BE2C (cell line): ENCODE measurements around the gene ABHD14A.

Experiments
- DNase-seq: peaks from one replicate; pipeline ENCODE4 v3.0.0-alpha.2; 2020
- H3K27me3 ChIP-seq: fragments of 250-450 bp; sonication (Bioruptor Pico); 2 replicates; pipeline ENCODE4 v1.5.1; 2020; ENCODE audit warnings: mild to moderate bottlenecking
- H3K36me3 ChIP-seq: fragments of 250-450 bp; sonication (Bioruptor Pico); 2 replicates; pipeline ENCODE4 v1.5.1; 2020; ENCODE audit warnings: mild to moderate bottlenecking
- H3K4me1 ChIP-seq: fragments of 250-450 bp; sonication (Bioruptor Pico); 2 replicates; pipeline ENCODE4 v1.5.1; 2020
- H3K4me3 ChIP-seq: 2 replicates; pipeline ENCODE4 v1.5.1; 2011; ENCODE audit warnings: low read depth, low read length
- H3K9me3 ChIP-seq: fragments of 250-450 bp; sonication (Bioruptor Pico); 2 replicates; pipeline ENCODE4 v1.5.1; 2020
- TF ChIP-seq, protein P1 (sequence below): IDR thresholded peaks from 2 replicates; pipeline ENCODE4 v1.5.1; 2012; ENCODE audit warnings: mild to moderate bottlenecking, low read depth, low read length

ABHD14A gene

DNA sequence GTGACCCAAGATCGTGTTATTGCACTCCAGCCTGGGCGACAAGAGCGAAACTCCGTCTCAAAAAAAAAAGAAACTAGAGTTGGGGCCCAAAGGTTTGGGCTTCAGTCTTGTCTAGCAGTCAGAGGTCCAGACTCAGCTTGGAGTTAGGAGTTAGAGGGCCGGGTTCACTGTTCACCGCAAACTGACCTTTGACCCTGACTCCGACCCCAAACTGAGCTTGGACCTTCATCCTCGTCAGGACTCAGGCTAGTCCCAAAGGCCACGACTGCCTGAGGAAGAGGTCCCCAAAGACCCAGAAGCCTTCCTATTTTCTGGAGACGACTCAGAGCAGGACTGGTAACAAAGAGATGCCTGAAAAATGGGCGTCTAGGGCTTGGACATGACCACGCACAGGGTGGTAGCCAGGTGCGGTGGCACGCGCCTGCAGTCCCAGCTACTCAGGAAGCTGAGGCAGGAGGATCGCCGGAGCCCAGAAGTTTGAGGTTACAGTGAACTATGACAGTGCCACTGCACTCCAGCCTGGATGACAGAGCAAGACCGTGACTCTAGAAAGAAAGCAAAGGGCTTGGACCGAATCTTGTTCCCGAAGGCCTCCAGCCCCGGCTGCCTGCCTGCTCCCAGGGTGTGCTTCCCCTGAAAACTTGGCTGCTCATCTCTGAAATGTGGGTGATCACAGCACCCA is 43.6 kb downstream of the ABHD14A start:
- TF ChIP-seq, protein P1, sequence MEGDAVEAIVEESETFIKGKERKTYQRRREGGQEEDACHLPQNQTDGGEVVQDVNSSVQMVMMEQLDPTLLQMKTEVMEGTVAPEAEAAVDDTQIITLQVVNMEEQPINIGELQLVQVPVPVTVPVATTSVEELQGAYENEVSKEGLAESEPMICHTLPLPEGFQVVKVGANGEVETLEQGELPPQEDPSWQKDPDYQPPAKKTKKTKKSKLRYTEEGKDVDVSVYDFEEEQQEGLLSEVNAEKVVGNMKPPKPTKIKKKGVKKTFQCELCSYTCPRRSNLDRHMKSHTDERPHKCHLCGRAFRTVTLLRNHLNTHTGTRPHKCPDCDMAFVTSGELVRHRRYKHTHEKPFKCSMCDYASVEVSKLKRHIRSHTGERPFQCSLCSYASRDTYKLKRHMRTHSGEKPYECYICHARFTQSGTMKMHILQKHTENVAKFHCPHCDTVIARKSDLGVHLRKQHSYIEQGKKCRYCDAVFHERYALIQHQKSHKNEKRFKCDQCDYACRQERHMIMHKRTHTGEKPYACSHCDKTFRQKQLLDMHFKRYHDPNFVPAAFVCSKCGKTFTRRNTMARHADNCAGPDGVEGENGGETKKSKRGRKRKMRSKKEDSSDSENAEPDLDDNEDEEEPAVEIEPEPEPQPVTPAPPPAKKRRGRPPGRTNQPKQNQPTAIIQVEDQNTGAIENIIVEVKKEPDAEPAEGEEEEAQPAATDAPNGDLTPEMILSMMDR: no peak
- DNase-seq: no peak
- no peaks in the 10 kb centered on the region for H3K27me3 ChIP-seq
- no peaks in the 10 kb centered on the region for H3K36me3 ChIP-seq
- no peaks in the 10 kb centered on the region for H3K9me3 ChIP-seq
- H3K4me1 ChIP-seq: peaks cover 36% of the 10 kb centered on the region
- H3K4me3 ChIP-seq: no peak overlapping the region

DNA sequence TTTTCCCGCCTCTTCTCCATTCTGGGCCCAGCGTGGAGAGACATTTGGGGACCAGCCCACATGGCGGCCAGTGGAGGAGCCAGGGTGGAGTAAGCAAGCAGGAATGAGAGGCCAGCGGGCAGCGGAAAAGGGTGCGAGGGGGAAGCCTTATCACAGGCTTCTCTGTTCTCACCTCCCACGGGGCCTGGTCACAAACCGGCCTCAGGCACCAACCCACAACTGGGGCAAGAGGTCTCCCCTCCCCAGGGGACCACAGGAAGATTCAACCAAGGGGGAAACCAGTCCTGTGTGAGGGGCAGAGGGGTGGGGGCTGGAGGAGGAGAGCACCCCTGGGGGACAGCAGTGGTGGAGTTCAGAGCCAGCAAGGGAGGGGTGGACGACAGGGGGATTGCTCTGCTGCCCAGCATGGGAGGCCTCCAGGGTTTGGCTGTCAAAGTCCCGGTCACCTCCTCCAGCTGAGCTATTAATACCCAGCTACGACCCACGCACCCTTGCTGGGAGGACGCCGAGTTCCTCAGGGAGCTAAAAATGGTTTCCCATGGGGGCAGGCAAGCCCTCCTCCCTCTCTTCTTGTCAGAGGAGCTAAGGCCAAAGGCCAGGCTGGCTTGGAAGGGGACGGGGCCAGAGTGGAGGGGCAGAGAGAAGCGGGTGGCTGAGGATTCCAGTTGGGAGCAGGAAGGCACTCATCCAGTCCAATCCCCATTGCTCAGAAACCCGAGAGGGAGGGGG is 44.7 kb downstream of the ABHD14A start:
- H3K27me3 ChIP-seq: no peaks in the 10 kb centered on the region
- H3K4me3 ChIP-seq: no peak overlapping the region
- H3K4me1 ChIP-seq: peaks cover 34% of the 10 kb centered on the region
- no peaks in the 10 kb centered on the region for H3K36me3 ChIP-seq
- DNase-seq: no peak
- TF ChIP-seq, protein P1: no peak
- H3K9me3 ChIP-seq: no peaks in the 10 kb centered on the region

DNA sequence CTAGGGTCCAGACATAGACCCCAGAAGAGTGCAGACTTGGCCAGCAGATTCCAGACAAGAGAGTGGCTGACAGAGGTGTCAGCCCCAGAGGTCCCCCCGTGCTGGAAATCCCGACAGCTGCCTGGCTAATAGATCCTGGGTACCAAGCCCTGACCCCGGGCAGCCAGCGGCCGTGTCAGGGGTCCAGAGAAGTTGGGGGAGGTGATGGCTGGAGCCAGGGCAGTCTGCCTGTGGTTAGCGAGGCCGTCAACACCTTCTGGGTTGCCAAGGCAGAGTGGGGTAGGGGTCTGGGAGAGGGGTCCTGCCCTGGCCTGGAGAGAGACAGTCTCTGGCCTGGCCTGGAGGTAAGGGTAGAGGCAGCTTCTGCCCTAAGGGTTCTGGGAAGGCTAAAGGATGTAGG is 45.9 kb downstream of the ABHD14A start:
- no peak for DNase-seq
- TF ChIP-seq, protein P1: no peak
- Histone ChIP-seq H3K27me3 (no peaks in the 10 kb centered on the region), H3K4me3 (no peak overlapping the region), H3K36me3 (no peaks in the 10 kb centered on the region; the same call in 1 of the 2 replicates), H3K4me1 (peaks cover 22% of the 10 kb centered on the region), H3K9me3 (no peaks in the 10 kb centered on the region)

DNA sequence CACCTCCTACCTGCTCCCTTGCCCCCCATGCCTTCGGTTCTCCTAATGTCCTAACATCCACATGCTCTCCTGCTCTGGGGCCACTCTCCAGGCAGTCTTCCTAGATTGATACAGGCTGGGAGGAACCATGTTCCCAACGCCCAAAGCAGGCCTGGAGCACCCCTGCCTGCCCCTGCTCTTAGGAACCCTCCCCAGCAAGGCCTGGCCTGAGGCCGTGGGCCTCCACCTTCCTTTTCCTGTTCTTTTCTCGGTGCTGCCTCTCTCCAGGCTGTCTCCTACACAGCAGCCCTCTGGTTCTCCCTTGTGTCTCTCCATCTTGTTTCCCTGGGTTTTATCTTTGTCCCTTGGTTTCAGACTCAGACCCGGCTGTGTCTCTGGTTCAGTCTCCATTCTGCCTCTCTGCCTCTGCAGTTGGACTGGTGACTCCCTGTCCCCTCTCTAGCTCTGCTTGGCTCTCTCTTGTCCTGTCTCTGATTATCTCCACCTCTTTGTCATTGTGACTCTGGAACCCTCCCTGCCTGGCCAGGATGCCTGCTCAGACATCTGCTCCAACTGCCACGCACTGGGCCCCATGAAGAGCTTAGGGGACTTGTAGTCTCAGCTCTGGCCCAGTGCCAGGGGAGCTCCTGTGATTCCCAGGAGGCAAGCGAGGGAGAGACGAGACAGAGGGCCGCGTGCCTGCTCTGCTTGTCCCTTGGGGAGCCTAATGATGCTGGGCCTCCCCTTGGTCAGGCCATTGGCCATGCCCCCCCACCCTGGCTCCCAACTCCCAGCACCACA is 46.8 kb downstream of the ABHD14A start:
- no peaks in the 10 kb centered on the region for H3K9me3 ChIP-seq
- H3K36me3 ChIP-seq: no peaks in the 10 kb centered on the region; the same call in 1 of the 2 replicates
- H3K4me3 ChIP-seq: peak overlapping the region; percentile 66
- DNase-seq: peak; percentile 95
- TF ChIP-seq, protein P1: no peak
- peaks cover 19% of the 10 kb centered on the region for H3K4me1 ChIP-seq
- H3K27me3 ChIP-seq: no peaks in the 10 kb centered on the region

DNA sequence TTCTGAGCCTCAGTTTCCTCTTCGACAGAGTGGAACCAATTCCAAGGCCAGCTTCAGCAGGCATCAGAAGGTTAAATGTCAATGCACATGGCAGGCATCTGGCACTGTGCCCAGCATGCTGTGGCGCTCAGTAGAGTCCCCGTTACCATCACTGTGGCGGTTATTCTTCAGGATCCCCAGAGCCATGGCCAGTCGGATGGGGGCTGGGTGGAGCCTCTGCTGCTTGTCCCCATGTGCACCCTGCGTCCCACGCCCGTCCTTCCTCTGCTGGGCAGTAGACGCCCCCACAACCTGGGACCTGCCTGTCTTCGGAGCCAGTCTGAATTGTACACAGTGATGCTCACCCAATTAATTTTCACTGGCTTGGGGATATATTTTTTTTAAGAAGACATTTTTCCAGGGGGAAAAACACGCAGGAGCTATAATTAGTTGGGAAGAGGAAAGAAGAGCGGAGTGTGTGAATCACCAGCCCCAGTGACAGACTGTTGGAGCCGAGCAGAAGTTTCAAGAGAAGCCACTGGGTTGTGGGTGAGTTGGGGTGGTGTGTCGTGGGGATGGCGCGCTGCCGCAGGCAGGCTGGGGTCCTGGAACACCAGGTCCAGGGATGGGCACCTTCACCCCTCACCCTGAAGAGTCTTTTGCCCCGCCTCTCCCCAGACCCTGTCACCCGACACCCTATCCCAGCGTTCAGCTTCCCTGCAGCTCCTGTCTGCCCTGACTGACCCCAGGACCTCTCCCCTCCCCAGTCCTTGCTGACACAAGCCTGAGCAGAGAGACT is 47.6 kb downstream of the ABHD14A start:
- H3K4me3 ChIP-seq: peak overlapping the region; percentile 66
- H3K36me3 ChIP-seq: no peaks in the 10 kb centered on the region; the same call in 1 of the 2 replicates
- no peaks in the 10 kb centered on the region for H3K27me3 ChIP-seq
- H3K9me3 ChIP-seq: no peaks in the 10 kb centered on the region
- H3K4me1 ChIP-seq: peaks cover 18% of the 10 kb centered on the region
- TF ChIP-seq, protein P1: no peak
- peak; percentile 87 for DNase-seq
